HL-60 (cell line): ENCODE measurements around the gene BSN.

Experiments used
- POLR2AphosphoS5 ChIP-seq: IDR thresholded peaks from 2 replicates; pipeline ENCODE4 v1.6.1; 2012; ENCODE audit warnings: low read depth
- TF ChIP-seq, protein P1 (sequence below): IDR thresholded peaks from one replicate; pipeline ENCODE4 v1.5.1; 2011; ENCODE audit warnings: low read length, control low read depth, inconsistent platforms; ENCODE audit not compliant: insufficient read depth

DNA sequence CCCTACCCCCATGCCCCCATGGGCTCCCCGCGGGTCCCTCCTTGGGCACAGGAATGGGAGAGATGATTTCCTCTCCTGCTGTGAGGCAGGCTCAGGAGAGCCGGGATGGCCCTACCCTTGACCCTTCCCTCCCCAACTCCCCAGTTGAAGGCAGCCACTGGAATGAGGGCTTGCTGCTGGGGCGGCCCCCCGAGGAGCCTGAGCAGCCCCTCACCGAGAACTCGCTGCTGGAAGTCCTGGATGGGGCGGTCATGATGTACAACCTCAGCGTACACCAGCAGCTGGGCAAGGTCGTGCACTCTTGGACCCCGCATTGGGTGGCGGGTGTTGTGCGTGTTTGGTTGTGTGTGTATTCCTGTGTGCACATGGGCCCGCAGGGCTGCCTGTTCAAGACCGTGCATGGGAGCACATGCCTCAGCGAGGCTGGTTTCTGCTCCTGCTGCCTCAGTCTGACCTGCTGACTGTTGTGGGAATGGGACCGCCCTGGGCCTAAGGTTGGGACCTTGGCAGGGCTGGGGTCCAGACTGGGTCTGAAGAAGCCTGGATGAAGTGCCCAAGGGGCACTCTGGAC lies 151.2 kb downstream of the BSN start:
- no peak for TF ChIP-seq POLR2AphosphoS5
- TF ChIP-seq, protein P1, sequence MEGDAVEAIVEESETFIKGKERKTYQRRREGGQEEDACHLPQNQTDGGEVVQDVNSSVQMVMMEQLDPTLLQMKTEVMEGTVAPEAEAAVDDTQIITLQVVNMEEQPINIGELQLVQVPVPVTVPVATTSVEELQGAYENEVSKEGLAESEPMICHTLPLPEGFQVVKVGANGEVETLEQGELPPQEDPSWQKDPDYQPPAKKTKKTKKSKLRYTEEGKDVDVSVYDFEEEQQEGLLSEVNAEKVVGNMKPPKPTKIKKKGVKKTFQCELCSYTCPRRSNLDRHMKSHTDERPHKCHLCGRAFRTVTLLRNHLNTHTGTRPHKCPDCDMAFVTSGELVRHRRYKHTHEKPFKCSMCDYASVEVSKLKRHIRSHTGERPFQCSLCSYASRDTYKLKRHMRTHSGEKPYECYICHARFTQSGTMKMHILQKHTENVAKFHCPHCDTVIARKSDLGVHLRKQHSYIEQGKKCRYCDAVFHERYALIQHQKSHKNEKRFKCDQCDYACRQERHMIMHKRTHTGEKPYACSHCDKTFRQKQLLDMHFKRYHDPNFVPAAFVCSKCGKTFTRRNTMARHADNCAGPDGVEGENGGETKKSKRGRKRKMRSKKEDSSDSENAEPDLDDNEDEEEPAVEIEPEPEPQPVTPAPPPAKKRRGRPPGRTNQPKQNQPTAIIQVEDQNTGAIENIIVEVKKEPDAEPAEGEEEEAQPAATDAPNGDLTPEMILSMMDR = no peak
